Stomach (tissue), 9 donors: ENCODE results near the gene ASTN2. TPM values are rescaled to one million over a fixed set of nuclear protein-coding genes. Genes with fewer than 3 reads are reported as not detected.

Experiments used
- DNase-seq, 2 donors: peaks; one replicate each; pipeline versions ENCODE4 v3.0.0 to v3.0.0-alpha.2; 2013 to 2019
- H3K27ac ChIP-seq, 5 donors: fragments of 200-600 bp in 4 of 5; sonication (generic) in 4 of 5; one replicate each; pipeline ENCODE4 v1.5.1; 2013 to 2019; ENCODE audit warnings: mild to moderate bottlenecking in 1 of 5, moderate library complexity in 1 of 5
- H3K27me3 ChIP-seq, 3 donors: fragments of 200-600 bp; sonication (generic); one replicate each; pipeline ENCODE4 v1.5.1; 2017 to 2019; ENCODE audit warnings: mixed run types in 1 of 3
- H3K36me3 ChIP-seq, 4 donors: fragments of 200-600 bp; sonication (generic); 1 replicate in 3 of 4; 2 replicates in 1 of 4; pipeline ENCODE4 v1.5.1; 2016 to 2019
- H3K4me1 ChIP-seq, 4 donors: fragments of 200-600 bp; sonication (generic); one replicate each; pipeline ENCODE4 v1.5.1; 2016 to 2019
- H3K4me3 ChIP-seq, 4 donors: fragments of 200-600 bp; sonication (generic) in 3 of 4; one replicate each; pipeline ENCODE4 v1.5.1; 2016 to 2019; ENCODE audit warnings: mild to moderate bottlenecking in 1 of 4
- H3K9me3 ChIP-seq, 4 donors: fragments of 200-600 bp; sonication (generic); one replicate each; pipeline ENCODE4 v1.5.1; 2016 to 2019
- EP300 ChIP-seq: sonication (generic); formaldehyde crosslinking; IDR thresholded peaks from one replicate; pipeline ENCODE4 v1.6.1; 2017; ENCODE audit warnings: antibody characterized with exemption
- POLR2A ChIP-seq, 4 donors: fragments of 450-650 bp; IDR thresholded peaks; one replicate each; pipeline ENCODE4 v1.6.1; 2016; ENCODE audit warnings: antibody characterized with exemption in 4 of 4, control low read depth in 2 of 4, mild to moderate bottlenecking in 1 of 4, moderate library complexity in 1 of 4
- POLR2AphosphoS5 ChIP-seq, 3 donors: sonication (generic); formaldehyde crosslinking; IDR thresholded peaks; one replicate each; pipeline ENCODE4 v1.6.1; 2016; ENCODE audit warnings: antibody characterized with exemption in 3 of 3
- WGBS, 5 donors: extraction: QIAGEN DNeasy Blood & Tissue Kit in 3 of 5; methylation state at CpG; one replicate each; pipeline versions ENCODE4 v1.1.5 to v1.1.7; 2013 to 2018; 5-methylcytosine and 5-hydroxymethylcytosine counted together
- intact Hi-C: fragments of 100-400 bp; cut with DNase I; formaldehyde crosslinking; loops from one replicate; pipeline ENCODE4 v1.15.1; 2023; ENCODE audit warnings: low total_unique reads
- polyA plus RNA-seq, 3 donors: library from polyadenylated mRNA; stranded (reverse); fragments of 200-250 nt; gene quantifications; one replicate each; pipeline ENCODE4 v1.2.3, GENCODE V29; 2013
- total RNA-seq, 5 donors: library from RNA; depleted of rRNA; stranded (reverse); fragments of >200 nt; gene quantifications; one replicate each; pipeline versions ENCODE4 v1.1.0 to v1.2.3, GENCODE V29; 2014 to 2016
- TF ChIP-seq, protein P1 (sequence below), 7 experiments: fragments of 450-650 bp in 4 of 7; fragments of 200-600 bp in 3 of 7; sonication (generic) in 3 of 7; IDR thresholded peaks; one replicate each; pipeline ENCODE4 v1.5.1; 2016 to 2019; ENCODE audit warnings: antibody characterized with exemption in 7 of 7, control low read depth in 2 of 7, mild to moderate bottlenecking in 1 of 7
- donor health status: healthy with polysubstance abuse.
- donor health status: Bipolar disorder and iron deficiency.
- donor health status: healthy.

The ASTN2 gene
- total and polyA plus RNA-seq, 8 donors: 2.1 to 22.3 (median 4.2) TPM; not detected in 1

DNA sequence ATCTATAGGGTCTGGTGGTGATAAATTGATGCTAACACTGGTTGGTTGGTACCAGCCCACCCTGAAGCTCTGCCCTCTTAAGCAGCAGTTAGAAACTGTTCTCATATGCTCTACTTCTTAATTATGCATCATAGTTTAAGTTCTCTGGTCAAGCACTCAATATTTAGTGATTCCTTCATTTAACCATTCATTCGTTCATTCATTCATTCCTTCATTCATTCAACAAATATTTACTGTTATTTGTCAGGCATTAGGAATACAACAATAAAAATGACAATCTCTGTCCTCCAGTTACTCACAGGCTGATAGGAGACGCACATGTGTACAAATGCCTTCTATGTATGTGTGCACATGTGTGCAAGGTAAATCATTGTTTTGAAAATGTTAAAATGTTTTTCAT lies 673.1 kb downstream of the ASTN2 start:
- H3K36me3 ChIP-seq: no peaks in the 10 kb centered on the region
- H3K9me3 ChIP-seq: no peaks in the 10 kb centered on the region
- peaks cover 0 to 6% (median 2%) of the 10 kb centered on the region in 4 donors for H3K4me1 ChIP-seq
- no peaks in the 10 kb centered on the region for H3K27me3 ChIP-seq
- no peak overlapping the region for H3K4me3 ChIP-seq
- TF ChIP-seq POLR2AphosphoS5 (IDR thresholded peaks at IDR 0.05) (no peak), POLR2A (IDR thresholded peaks at IDR 0.05) (no peak), EP300 (no peak)
- TF ChIP-seq, protein P1, sequence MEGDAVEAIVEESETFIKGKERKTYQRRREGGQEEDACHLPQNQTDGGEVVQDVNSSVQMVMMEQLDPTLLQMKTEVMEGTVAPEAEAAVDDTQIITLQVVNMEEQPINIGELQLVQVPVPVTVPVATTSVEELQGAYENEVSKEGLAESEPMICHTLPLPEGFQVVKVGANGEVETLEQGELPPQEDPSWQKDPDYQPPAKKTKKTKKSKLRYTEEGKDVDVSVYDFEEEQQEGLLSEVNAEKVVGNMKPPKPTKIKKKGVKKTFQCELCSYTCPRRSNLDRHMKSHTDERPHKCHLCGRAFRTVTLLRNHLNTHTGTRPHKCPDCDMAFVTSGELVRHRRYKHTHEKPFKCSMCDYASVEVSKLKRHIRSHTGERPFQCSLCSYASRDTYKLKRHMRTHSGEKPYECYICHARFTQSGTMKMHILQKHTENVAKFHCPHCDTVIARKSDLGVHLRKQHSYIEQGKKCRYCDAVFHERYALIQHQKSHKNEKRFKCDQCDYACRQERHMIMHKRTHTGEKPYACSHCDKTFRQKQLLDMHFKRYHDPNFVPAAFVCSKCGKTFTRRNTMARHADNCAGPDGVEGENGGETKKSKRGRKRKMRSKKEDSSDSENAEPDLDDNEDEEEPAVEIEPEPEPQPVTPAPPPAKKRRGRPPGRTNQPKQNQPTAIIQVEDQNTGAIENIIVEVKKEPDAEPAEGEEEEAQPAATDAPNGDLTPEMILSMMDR (IDR thresholded peaks at IDR 0.05): no peak
- WGBS, 5 donors: 55 to 74% (median 64%) methylated on average over 2 of the region's 2 CpGs
- DNase-seq: no peak
- intact Hi-C loops: loop anchor here (10.0 kb wide), 1 partner anchor 113 kb away; no protein-coding TSS in a partner anchor
- H3K27ac ChIP-seq: no peak overlapping the region

DNA sequence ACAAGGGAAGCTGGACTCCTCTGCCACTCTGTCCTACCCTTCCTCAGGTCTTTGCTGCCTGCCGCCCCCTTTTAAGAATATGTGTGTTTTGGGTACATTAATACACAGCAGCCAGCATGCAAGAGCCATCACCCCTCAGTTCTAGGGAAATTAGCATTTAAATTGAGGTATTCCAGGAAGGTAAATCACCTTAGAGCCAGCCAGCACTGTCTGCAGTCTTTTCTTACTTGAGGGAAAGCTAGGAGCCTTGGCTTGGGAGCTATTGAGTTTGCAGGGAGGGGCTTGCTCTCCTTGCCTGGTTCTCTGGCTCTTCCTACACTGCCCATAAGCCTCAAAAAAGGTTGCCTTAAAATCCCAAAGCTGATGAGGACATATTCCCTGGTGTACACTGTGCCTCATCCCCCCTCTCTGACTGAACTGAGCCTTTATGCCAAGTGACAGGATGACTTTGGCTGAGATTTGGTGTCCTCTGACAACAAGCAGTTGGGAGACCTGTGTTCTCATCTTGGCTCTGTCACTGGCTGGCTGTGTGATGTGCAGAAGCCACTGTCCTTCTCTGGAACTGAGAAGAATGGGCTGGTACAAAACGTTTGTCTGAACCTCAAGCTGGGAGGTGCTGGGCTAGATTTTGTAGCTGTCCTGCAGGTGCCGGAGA lies 673.6 kb downstream of the ASTN2 start:
- DNase-seq: no peak
- no peaks in the 10 kb centered on the region for H3K27me3 ChIP-seq
- no peak overlapping the region for H3K27ac ChIP-seq
- intact Hi-C loops: loop anchor here (10.0 kb wide), 1 partner anchor 114 kb away; no protein-coding TSS in a partner anchor
- H3K36me3 ChIP-seq: no peaks in the 10 kb centered on the region
- no peaks in the 10 kb centered on the region for H3K9me3 ChIP-seq
- peaks cover 0 to 7% (median 2%) of the 10 kb centered on the region in 4 donors for H3K4me1 ChIP-seq
- 66 to 76% (median 71%) methylated on average over 3 of the region's 3 CpGs for WGBS, 5 donors
- no peak for TF ChIP-seq EP300
- TF ChIP-seq, protein P1 (IDR thresholded peaks at IDR 0.05): no peak
- TF ChIP-seq POLR2A (IDR thresholded peaks at IDR 0.05): no peak
- no peak for TF ChIP-seq POLR2AphosphoS5 (IDR thresholded peaks at IDR 0.05)
- no peak overlapping the region for H3K4me3 ChIP-seq

DNA sequence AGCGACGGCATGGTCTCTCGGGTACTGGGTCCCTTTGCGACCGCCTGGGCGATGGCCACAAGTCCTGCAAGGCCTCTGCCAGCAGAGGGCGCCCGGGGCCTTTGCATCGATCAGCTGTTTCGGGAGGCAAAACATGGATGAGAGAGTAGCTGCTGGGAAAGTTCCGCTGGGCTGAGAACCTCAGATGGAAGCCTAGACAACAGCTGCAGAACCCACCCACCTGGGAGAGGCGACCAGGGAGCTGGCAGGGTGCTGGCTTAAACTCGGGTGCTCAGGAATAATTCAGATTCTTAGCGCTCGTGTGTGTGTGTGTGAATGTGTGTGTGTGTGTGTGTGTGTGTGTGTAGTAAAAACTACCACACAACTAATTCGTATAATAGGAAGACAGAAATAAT lies 677.7 kb downstream of the ASTN2 start:
- Histone ChIP-seq H3K4me3 (no peak overlapping the region), H3K4me1 (peaks cover 0 to 7% (median 2%) of the 10 kb centered on the region in 4 donors), H3K27ac (no peak overlapping the region), H3K27me3 (no peaks in the 10 kb centered on the region), H3K36me3 (no peaks in the 10 kb centered on the region), H3K9me3 (no peaks in the 10 kb centered on the region)
- intact Hi-C loops: no loop called here
- 14 to 25% (median 15%) methylated on average over 6 to 16 of the region's 16 CpGs for WGBS, 5 donors
- no peak for TF ChIP-seq POLR2A (IDR thresholded peaks at IDR 0.05)
- TF ChIP-seq POLR2AphosphoS5 (IDR thresholded peaks at IDR 0.05): peak in 1 of 3 donors; percentile 15
- TF ChIP-seq EP300: no peak
- TF ChIP-seq, protein P1 (IDR thresholded peaks at IDR 0.05): peak in 5 of 7 experiments; percentile 69 to 86 (median 78)
- DNase-seq: peak; percentile 86 to 88

DNA sequence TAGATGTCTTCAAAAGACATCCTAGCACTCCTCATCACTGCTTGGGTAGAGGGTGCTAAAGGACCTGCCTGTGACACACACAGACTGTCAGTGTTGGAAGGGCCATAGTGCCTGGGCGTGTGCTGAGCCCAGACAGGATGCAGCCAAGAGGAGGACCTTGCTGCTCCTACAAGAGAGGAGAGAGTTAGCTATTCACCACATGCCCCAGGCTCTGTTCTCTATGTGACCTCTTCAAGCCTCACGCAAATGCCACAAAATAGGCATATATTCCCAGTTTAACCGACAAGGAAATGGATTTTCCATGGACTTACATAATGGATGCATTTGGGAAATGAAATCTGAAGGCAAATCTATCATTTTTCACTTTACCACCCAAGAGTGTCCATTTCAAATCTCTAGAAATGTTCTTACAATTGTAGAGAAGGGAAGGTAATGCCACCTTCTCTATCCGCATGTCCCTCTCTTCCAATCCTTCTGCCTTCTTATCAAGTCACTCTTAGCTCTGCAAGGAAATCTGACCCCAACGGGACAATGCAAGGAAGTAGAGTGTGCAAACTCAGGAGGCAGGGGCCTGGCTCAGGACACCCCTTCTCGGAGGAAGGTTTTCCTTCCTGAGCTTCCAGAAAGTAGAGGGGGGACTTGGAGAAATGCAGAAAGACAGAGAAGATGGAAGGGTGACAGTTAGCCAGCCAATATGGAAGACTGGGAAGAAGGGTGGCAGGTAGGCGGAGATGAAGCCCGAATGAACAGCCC lies 678.3 kb downstream of the ASTN2 start:
- WGBS, 5 donors: 57 to 61% (median 59%) methylated on average over 8 of the region's 8 CpGs
- H3K27ac ChIP-seq: no peak overlapping the region
- no peaks in the 10 kb centered on the region for H3K9me3 ChIP-seq
- H3K36me3 ChIP-seq: no peaks in the 10 kb centered on the region
- no peak overlapping the region for H3K4me3 ChIP-seq
- peaks cover 0 to 7% (median 2%) of the 10 kb centered on the region in 4 donors for H3K4me1 ChIP-seq
- no peak for DNase-seq
- H3K27me3 ChIP-seq: no peaks in the 10 kb centered on the region
- intact Hi-C loops: no loop called here
- TF ChIP-seq POLR2AphosphoS5 (IDR thresholded peaks at IDR 0.05): no peak
